K562 (cell line): ENCODE measurements around the gene PRSS38. TPM values are rescaled to one million over a fixed set of nuclear protein-coding genes. Genes with fewer than 3 reads are reported as not detected.

Experiments used
- ATAC-seq: fragments of 200-7000 bp; cut with Tn5 transposase; 3 replicates; pipeline ENCODE4 v1.9.1; 2020; ENCODE audit warnings: moderate library complexity
- BruUV-seq: library from RNA; stranded (reverse); fragments of 400-500 nt; replicated peaks from 2 replicates; lab custom pipeline; 2021; lab: Mats Ljungman, UMichigan
- CTCF ChIA-PET: fragments of 300-600 bp; formaldehyde crosslinking; extraction: SDS; loops from one replicate; lab custom pipeline; 2021; ENCODE audit warnings: low intra/inter-chr PET ratio; lab: Yijun Ruan, JAX
- POLR2A ChIA-PET: fragments of 300-600, 350-650 bp; sonication (Branson Sonifier 250); formaldehyde crosslinking; extraction: SDS; loops from one replicate; lab custom pipeline; 2021; ENCODE audit warnings: antibody characterized with exemption, inconsistent platforms; lab: Yijun Ruan, JAX
- DNase-seq, 4 experiments: peaks; one replicate each; pipeline versions ENCODE4 v3.0.0 to v3.0.0-alpha.2; 2011 to 2018; ENCODE audit warnings: low spot score in 3 of 4, mixed read lengths in 3 of 4; ENCODE audit errors: extremely low read depth in 1 of 4
- FAIRE-seq: peaks from 2 replicates; lab custom pipeline; 2011; peaks lifted over from hg19 to GRCh38; lab: Jason Lieb, UNC
- H2AFZ ChIP-seq: 2 replicates; pipeline ENCODE4 v1.6.0; 2011; ENCODE audit warnings: low read depth, low read length, control low read depth, inconsistent platforms
- H3K27ac ChIP-seq: fragments of 200-600 bp; 3 replicates; pipeline ENCODE4 v1.8.0; 2011; ENCODE audit warnings: low read depth, mild to moderate bottlenecking, control low read depth, inconsistent platforms, low read length, moderate library complexity, mixed read lengths; ENCODE audit errors: extremely low read depth
- H3K27me3 ChIP-seq, 2 experiments: fragments of 300-600 bp in 1 of 2; 2 replicates in 1 of 2; 3 replicates in 1 of 2; pipeline versions ENCODE4 v1.6.0 to v1.8.0; 2011; ENCODE audit warnings: inconsistent platforms in 2 of 2, low read length in 2 of 2, mild to moderate bottlenecking in 1 of 2, mixed read lengths in 1 of 2, moderate library complexity in 1 of 2; ENCODE audit not compliant: control insufficient read depth in 2 of 2, insufficient read depth in 2 of 2
- H3K36me3 ChIP-seq: fragments of 300-600 bp; 3 replicates; pipeline ENCODE4 v1.8.0; 2011; ENCODE audit warnings: mild to moderate bottlenecking, low read length, inconsistent platforms; ENCODE audit not compliant: control insufficient read depth, insufficient read depth
- H3K4me1 ChIP-seq, 2 experiments: fragments of 200-600 bp in 1 of 2; replicated peaks in 1 of 2; 2 replicates in 1 of 2; 3 replicates in 1 of 2; pipeline versions ENCODE4 v1.5.1 to v1.8.0; 2011; ENCODE audit warnings: inconsistent platforms in 2 of 2, low read length in 2 of 2, mild to moderate bottlenecking in 1 of 2, mixed read lengths in 1 of 2, moderate library complexity in 1 of 2; ENCODE audit not compliant: control insufficient read depth in 2 of 2, insufficient read depth in 2 of 2
- H3K4me2 ChIP-seq: 2 replicates; pipeline ENCODE4 v1.6.1; 2011; ENCODE audit warnings: low read length, control low read depth, inconsistent platforms, mixed read lengths; ENCODE audit not compliant: insufficient read depth
- H3K4me3 ChIP-seq: fragments of 200-600 bp; sonication (generic), shearing (Covaris generic); 2 replicates; pipeline ENCODE4 v1.5.1; 2016; ENCODE audit warnings: control low read depth, inconsistent platforms
- H3K79me2 ChIP-seq: fragments of 200-600 bp; 3 replicates; pipeline ENCODE4 v1.8.0; 2011; ENCODE audit warnings: low read length, inconsistent platforms; ENCODE audit not compliant: control insufficient read depth, insufficient read depth
- H3K9ac ChIP-seq, 2 experiments: 2 replicates each; pipeline versions ENCODE4 v1.6.0 to v1.6.1; 2011; ENCODE audit warnings: low read depth in 2 of 2, low read length in 2 of 2, control low read depth in 1 of 2, inconsistent platforms in 1 of 2, mild to moderate bottlenecking in 1 of 2, mixed read lengths in 1 of 2; ENCODE audit not compliant: insufficient read depth in 1 of 2
- H3K9me1 ChIP-seq: one replicate; pipeline ENCODE4 v1.6.0; 2011; ENCODE audit warnings: inconsistent platforms, mild to moderate bottlenecking, low read length, moderate library complexity; ENCODE audit not compliant: control insufficient read depth, insufficient read depth
- H3K9me3 ChIP-seq: replicated peaks from 2 replicates; pipeline ENCODE4 v1.5.1; 2011; ENCODE audit warnings: low read depth, low read length, inconsistent platforms; ENCODE audit not compliant: control insufficient read depth, insufficient read depth
- H4K20me1 ChIP-seq: replicated peaks from 2 replicates; pipeline ENCODE4 v1.6.1; 2011; ENCODE audit warnings: low read length, inconsistent platforms, mixed read lengths; ENCODE audit not compliant: control insufficient read depth, insufficient read depth
- CBFB ChIP-seq: sonication (generic); formaldehyde crosslinking; IDR thresholded peaks from 2 replicates; pipeline ENCODE4 v1.4.0; 2020; ENCODE audit warnings: mild to moderate bottlenecking, missing genetic modification reagents
- CHCHD3 ChIP-seq: fragments of 250-450 bp; sonication (Bioruptor Pico); IDR thresholded peaks from 2 replicates; pipeline ENCODE4 v2.1.2; 2022; ENCODE audit warnings: mild to moderate bottlenecking
- CTCFL ChIP-seq: IDR thresholded peaks from 2 replicates; pipeline ENCODE4 v1.6.1; 2011; ENCODE audit warnings: borderline replicate concordance, low read depth, mild to moderate bottlenecking, moderate library complexity, low read length; ENCODE audit not compliant: insufficient read depth, poor library complexity, severe bottlenecking
- GTF2F1 ChIP-seq: IDR thresholded peaks from 2 replicates; pipeline ENCODE4 v1.6.1; 2011; ENCODE audit warnings: low read depth, low read length, improper control_type of control experiment
- HDAC3 ChIP-seq: fragments of 450-650 bp; IDR thresholded peaks from 2 replicates; pipeline ENCODE4 v1.6.1; 2018; ENCODE audit warnings: borderline replicate concordance, mild to moderate bottlenecking, moderate library complexity; ENCODE audit not compliant: partially characterized antibody
- SMARCA4 ChIP-seq: fragments of 450-650 bp; IDR thresholded peaks from 2 replicates; pipeline ENCODE4 v1.6.1; 2016
- SNIP1 ChIP-seq: fragments of 450-650 bp; IDR thresholded peaks from 2 replicates; pipeline ENCODE4 v1.7.1; 2017; ENCODE audit warnings: low read depth, mild to moderate bottlenecking
- SP2 ChIP-seq: IDR thresholded peaks from 2 replicates; pipeline ENCODE4 v1.6.1; 2011; ENCODE audit warnings: mild to moderate bottlenecking, low read depth, low read length, moderate library complexity; ENCODE audit not compliant: poor library complexity, severe bottlenecking; ENCODE audit errors: extremely low read depth
- SRF ChIP-seq, 2 experiments: fragments of 250-450, 450-650 bp in 1 of 2; sonication (Bioruptor Pico) in 1 of 2; sonication (generic) in 1 of 2; formaldehyde crosslinking; IDR thresholded peaks; 2 replicates each; pipeline versions ENCODE4 v1.5.0 to v1.5.1; 2020 to 2022; ENCODE audit warnings: mild to moderate bottlenecking in 1 of 2, missing genetic modification reagents in 1 of 2
- ZNF316 ChIP-seq: fragments of 450-650 bp; IDR thresholded peaks from 2 replicates; pipeline ENCODE4 v1.6.1; 2016
- WGBS: fragments of 100-300 bp; shearing (Covaris generic); methylation state at CpG from one replicate; pipeline ENCODE4 v1.1.6; 2016; ENCODE audit warnings: low coverage, mixed read lengths; ENCODE audit not compliant: insufficient coverage; ENCODE audit errors: missing lambda C conversion rate; 5-methylcytosine and 5-hydroxymethylcytosine counted together
- in situ Hi-C: fragments of 300-500 bp; cut with MboI; formaldehyde crosslinking; loops from 4 replicates; pipeline ENCODE4 v1.15.0; 2018; ENCODE audit warnings: inconsistent platforms, mixed read lengths
- intact Hi-C: fragments of 100-400 bp; cut with micrococcal nuclease; formaldehyde crosslinking; loops from 2 replicates; pipeline ENCODE4 v1.14.2; 2022
- polyA plus RNA-seq, 8 experiments: library from polyadenylated mRNA; depleted of rRNA in 4 of 8; stranded (reverse) in 5 of 8; unstranded in 3 of 8; fragments of >200 nt; fragmentation: Nextera tagmentation in 2 of 8; fragmentation: Illumina TruSeq in 1 of 8; extraction: Ambion mirVana in 2 of 8; extraction: Trizol in 1 of 8; gene quantifications; 2 replicates each; pipeline versions ENCODE4 v1.2.1 to v1.2.3, GENCODE V29; 2011 to 2014; ENCODE audit warnings: inconsistent platforms in 1 of 8, missing spikeins in 1 of 8
- total RNA-seq, 7 experiments: library from RNA; depleted of rRNA in 6 of 7; stranded (reverse); fragments of >200 nt in 6 of 7; fragmentation: Illumina TruSeq in 2 of 7; extraction: Trizol in 2 of 7; gene quantifications; 2 replicates each; pipeline versions ENCODE4 v1.2.1 to v1.2.3, GENCODE V29; 2011 to 2021; ENCODE audit warnings: low replicate concordance in 1 of 7

The PRSS38 gene
- total and polyA plus RNA-seq, 9 of the 15 experiments (the other 6 are each of a cell fraction or from before 2014, with no cell fraction given): 0.09 to 0.14 TPM; not detected in 7

GRCh38 chr1:227797144-227797543 lies 18.3 kb upstream of the PRSS38 start:
- no peak for TF ChIP-seq SP2
- TF ChIP-seq ZNF316: no peak
- no peak for TF ChIP-seq CTCFL
- no peak for TF ChIP-seq GTF2F1
- no peak for TF ChIP-seq CHCHD3
- TF ChIP-seq SMARCA4: no peak
- TF ChIP-seq CBFB (CRISPR knock-in tag): no peak
- TF ChIP-seq SRF (CRISPR knock-in tag; IDR thresholded peaks at IDR 0.05): no peak
- TF ChIP-seq SNIP1: no peak
- TF ChIP-seq HDAC3: no peak
- Histone ChIP-seq H3K4me2 (no peak overlapping the region), H3K4me1 (peaks cover 0 to 23% of the 10 kb centered on the region in 2 experiments; a peak in 2 of 5 replicates), H3K36me3 (no peaks in the 10 kb centered on the region), H3K27ac (no peak overlapping the region), H3K79me2 (no peaks in the 10 kb centered on the region), H2AFZ (no peak overlapping the region), H3K9ac (no peak overlapping the region; a peak in 1 of 4 replicates), H3K27me3 (peaks cover 0 to 6% of the 10 kb centered on the region in 2 experiments; a peak in 2 of 5 replicates), H3K4me3 (no peak overlapping the region), H3K9me1 (no peaks in the 10 kb centered on the region), H4K20me1 (no peaks in the 10 kb centered on the region; the same call in 1 of the 2 replicates), H3K9me3 (no peaks in the 10 kb centered on the region)
- ChIA-PET CTCF (no interaction called here), POLR2A (no interaction called here)
- WGBS: 5% methylated on average over 3 of the region's 3 CpGs
- in situ Hi-C loops: no loop called here
- intact Hi-C loops: no loop called here
- DNase-seq (no peak), ATAC-seq (no peak), FAIRE-seq (no peak)
- BruUV-seq: no TSS peak
